Measurements from ENCODE around the gene GALNT2. TPM values are rescaled to one million over a fixed set of nuclear protein-coding genes. Genes with fewer than 3 reads are reported as not detected.

GALNT2 gene
- total and polyA plus RNA-seq, 10 of the 15 experiments (the other 5 are each of a cell fraction or from before 2014, with no cell fraction given) = 0.52 to 27.7 (median 16.3) TPM

DNA sequence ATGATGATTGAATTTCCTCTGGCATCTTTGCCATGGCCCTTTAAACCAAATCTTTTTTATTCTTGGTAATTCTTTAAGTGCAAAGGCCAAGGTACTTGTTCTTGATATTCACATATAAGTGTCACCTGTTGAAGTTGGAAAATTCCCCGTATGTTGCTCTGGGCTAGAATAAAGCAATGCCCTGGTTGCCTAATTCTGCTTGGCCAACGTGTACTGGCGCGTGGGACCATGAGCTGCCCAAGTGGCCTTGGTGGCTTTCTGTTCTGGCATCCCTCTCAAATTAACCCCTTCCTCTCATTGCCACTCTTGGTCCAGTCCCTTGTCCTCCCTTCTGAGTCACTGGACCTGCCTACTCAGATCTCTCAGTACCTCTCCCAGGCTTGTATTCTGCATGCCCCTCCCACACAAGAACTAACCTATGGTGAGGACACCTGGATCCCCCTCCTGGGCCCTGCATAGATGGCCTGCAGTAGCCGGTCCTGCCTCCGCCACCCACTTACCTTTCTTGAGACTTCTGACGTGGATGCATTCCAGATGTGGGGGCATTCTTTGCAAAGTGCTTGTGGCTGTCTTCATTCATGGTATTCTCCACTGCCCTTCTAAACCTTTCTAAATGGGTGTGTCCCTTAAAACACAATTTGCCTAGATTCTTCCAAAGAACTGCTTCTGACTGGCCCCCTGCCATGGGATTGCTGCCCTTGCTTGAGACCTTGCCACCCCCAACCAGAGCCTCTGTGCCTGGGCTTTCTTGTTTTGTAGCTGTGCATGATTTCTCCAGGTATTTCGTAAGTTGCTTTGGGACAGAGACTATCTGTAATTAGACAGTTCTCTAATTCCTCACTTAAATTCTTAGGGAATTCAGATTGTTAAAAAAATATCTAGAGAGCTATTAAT is 152.4 kb downstream of the GALNT2 start:
- Histone ChIP-seq H2AFZ (ENCODE audit: control insufficient read depth, low read depth, low read length) (no peak overlapping the region), H3K79me2 (ENCODE audit: control insufficient read depth, insufficient read depth, low read length) (no peaks in the 10 kb centered on the region; the same call in none of the 2 replicates), H3K4me1 (ENCODE audit: control insufficient read depth, insufficient read depth, low read length) (peaks cover 10% of the 10 kb centered on the region; the same call in 1 of the 2 replicates), H3K36me3 (ENCODE audit: control insufficient read depth in 2 of 2, insufficient read depth in 2 of 2, low read length in 1 of 2) (no peaks in the 10 kb centered on the region; a peak in 1 of 4 replicates), H3K9me3 (replicated peaks; ENCODE audit: control insufficient read depth, insufficient read depth, low read length) (no peaks in the 10 kb centered on the region), H3K4me2 (ENCODE audit: control insufficient read depth, insufficient read depth) (no peak overlapping the region), H3K9ac (ENCODE audit: control insufficient read depth, insufficient read depth, low read length) (no peak overlapping the region), H3K4me3 (no peak overlapping the region), H3K27ac (ENCODE audit: control insufficient read depth, insufficient read depth) (no peak overlapping the region), H3K27me3 (replicated peaks in 1 of 2; ENCODE audit: control insufficient read depth in 2 of 2, insufficient read depth in 2 of 2, low read length in 1 of 2) (no peaks in the 10 kb centered on the region), H4K20me1 (ENCODE audit: control insufficient read depth, insufficient read depth) (no peaks in the 10 kb centered on the region)
- no peak for FAIRE-seq
- ATAC-seq = no peak
- 80% methylated on average over 8 of the region's 8 CpGs for WGBS (ENCODE audit: insufficient coverage, insufficient replicate concordance, low lambda C conversion rate, missing lambda C conversion rate)
- intact Hi-C loops (cut with micrococcal nuclease; ENCODE audit: unreplicated experiment) (no loop called here), in situ Hi-C loops (cut with MboI) (no loop called here)
- POLR2A ChIA-PET = no interaction called here
- RAD21 ChIA-PET (ENCODE audit: unreplicated experiment) = no interaction called here
- no TSS peak for BruUV-seq (replicated peaks)
- no peak for DNase-seq (ENCODE audit: low read depth, low spot score)
- CTCF ChIA-PET = interaction anchor here (0.7 to 1.2 kb wide), 3 partner anchors 83 to 558 kb away, joined by 3 to 5 read pairs (median 3); no protein-coding TSS in a partner anchor
- SMC1A ChIA-PET (ENCODE audit: uncharacterized antibody, unreplicated experiment) = interaction anchor here (1.0 kb wide), 1 partner anchor 86 kb away, joined by 3 read pairs; no protein-coding TSS in a partner anchor
- TF ChIP-seq, protein P1, sequence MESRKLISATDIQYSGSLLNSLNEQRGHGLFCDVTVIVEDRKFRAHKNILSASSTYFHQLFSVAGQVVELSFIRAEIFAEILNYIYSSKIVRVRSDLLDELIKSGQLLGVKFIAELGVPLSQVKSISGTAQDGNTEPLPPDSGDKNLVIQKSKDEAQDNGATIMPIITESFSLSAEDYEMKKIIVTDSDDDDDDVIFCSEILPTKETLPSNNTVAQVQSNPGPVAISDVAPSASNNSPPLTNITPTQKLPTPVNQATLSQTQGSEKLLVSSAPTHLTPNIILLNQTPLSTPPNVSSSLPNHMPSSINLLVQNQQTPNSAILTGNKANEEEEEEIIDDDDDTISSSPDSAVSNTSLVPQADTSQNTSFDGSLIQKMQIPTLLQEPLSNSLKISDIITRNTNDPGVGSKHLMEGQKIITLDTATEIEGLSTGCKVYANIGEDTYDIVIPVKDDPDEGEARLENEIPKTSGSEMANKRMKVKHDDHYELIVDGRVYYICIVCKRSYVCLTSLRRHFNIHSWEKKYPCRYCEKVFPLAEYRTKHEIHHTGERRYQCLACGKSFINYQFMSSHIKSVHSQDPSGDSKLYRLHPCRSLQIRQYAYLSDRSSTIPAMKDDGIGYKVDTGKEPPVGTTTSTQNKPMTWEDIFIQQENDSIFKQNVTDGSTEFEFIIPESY (IDR thresholded peaks at IDR 0.05) = no peak
- TF ChIP-seq, protein P2, sequence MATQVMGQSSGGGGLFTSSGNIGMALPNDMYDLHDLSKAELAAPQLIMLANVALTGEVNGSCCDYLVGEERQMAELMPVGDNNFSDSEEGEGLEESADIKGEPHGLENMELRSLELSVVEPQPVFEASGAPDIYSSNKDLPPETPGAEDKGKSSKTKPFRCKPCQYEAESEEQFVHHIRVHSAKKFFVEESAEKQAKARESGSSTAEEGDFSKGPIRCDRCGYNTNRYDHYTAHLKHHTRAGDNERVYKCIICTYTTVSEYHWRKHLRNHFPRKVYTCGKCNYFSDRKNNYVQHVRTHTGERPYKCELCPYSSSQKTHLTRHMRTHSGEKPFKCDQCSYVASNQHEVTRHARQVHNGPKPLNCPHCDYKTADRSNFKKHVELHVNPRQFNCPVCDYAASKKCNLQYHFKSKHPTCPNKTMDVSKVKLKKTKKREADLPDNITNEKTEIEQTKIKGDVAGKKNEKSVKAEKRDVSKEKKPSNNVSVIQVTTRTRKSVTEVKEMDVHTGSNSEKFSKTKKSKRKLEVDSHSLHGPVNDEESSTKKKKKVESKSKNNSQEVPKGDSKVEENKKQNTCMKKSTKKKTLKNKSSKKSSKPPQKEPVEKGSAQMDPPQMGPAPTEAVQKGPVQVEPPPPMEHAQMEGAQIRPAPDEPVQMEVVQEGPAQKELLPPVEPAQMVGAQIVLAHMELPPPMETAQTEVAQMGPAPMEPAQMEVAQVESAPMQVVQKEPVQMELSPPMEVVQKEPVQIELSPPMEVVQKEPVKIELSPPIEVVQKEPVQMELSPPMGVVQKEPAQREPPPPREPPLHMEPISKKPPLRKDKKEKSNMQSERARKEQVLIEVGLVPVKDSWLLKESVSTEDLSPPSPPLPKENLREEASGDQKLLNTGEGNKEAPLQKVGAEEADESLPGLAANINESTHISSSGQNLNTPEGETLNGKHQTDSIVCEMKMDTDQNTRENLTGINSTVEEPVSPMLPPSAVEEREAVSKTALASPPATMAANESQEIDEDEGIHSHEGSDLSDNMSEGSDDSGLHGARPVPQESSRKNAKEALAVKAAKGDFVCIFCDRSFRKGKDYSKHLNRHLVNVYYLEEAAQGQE (IDR thresholded peaks at IDR 0.05; ENCODE audit: low read depth, low read length) = no peak
- TF ChIP-seq HCFC1 (IDR thresholded peaks at IDR 0.05; ENCODE audit: low read length) (no peak), ATF7 (IDR thresholded peaks at IDR 0.05; ENCODE audit: low read depth) (no peak), CREM (IDR thresholded peaks at IDR 0.05; ENCODE audit: low read depth) (no peak), TCF3 (IDR thresholded peaks at IDR 0.05; ENCODE audit: borderline replicate concordance, insufficient read depth, low read depth, low read length) (no peak), SMARCA5 (IDR thresholded peaks at IDR 0.05) (no peak)
- TF ChIP-seq, protein P3, sequence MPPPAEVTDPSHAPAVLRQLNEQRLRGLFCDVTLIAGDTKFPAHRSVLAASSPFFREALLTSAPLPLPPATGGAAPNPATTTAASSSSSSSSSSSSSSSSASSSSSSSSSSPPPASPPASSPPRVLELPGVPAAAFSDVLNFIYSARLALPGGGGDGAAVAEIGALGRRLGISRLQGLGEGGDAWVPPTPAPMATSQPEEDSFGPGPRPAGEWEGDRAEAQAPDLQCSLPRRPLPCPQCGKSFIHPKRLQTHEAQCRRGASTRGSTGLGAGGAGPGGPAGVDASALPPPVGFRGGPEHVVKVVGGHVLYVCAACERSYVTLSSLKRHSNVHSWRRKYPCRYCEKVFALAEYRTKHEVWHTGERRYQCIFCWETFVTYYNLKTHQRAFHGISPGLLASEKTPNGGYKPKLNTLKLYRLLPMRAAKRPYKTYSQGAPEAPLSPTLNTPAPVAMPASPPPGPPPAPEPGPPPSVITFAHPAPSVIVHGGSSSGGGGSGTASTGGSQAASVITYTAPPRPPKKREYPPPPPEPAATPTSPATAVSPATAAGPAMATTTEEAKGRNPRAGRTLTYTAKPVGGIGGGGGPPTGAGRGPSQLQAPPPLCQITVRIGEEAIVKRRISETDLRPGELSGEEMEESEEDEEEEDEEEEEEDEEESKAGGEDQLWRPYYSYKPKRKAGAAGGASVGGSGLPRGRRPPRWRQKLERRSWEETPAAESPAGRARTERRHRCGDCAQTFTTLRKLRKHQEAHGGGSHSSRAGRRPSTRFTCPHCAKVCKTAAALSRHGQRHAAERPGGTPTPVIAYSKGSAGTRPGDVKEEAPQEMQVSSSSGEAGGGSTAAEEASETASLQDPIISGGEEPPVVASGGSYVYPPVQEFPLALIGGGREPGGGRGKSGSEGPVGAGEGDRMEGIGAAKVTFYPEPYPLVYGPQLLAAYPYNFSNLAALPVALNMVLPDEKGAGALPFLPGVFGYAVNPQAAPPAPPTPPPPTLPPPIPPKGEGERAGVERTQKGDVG (CRISPR knock-in tag; IDR thresholded peaks at IDR 0.05) = no peak
- TF ChIP-seq, protein P4, sequence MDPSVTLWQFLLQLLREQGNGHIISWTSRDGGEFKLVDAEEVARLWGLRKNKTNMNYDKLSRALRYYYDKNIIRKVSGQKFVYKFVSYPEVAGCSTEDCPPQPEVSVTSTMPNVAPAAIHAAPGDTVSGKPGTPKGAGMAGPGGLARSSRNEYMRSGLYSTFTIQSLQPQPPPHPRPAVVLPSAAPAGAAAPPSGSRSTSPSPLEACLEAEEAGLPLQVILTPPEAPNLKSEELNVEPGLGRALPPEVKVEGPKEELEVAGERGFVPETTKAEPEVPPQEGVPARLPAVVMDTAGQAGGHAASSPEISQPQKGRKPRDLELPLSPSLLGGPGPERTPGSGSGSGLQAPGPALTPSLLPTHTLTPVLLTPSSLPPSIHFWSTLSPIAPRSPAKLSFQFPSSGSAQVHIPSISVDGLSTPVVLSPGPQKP (IDR thresholded peaks at IDR 0.05; ENCODE audit: low read depth, low read length) = no peak
